ENCODE measurements around the gene LTBP1.
"Not testable (repeated sequence)": the region's sequence is repeated elsewhere in the genome, so short reads cannot be mapped to it uniquely, and the experiment has no call there.

Gene LTBP1

DNA sequence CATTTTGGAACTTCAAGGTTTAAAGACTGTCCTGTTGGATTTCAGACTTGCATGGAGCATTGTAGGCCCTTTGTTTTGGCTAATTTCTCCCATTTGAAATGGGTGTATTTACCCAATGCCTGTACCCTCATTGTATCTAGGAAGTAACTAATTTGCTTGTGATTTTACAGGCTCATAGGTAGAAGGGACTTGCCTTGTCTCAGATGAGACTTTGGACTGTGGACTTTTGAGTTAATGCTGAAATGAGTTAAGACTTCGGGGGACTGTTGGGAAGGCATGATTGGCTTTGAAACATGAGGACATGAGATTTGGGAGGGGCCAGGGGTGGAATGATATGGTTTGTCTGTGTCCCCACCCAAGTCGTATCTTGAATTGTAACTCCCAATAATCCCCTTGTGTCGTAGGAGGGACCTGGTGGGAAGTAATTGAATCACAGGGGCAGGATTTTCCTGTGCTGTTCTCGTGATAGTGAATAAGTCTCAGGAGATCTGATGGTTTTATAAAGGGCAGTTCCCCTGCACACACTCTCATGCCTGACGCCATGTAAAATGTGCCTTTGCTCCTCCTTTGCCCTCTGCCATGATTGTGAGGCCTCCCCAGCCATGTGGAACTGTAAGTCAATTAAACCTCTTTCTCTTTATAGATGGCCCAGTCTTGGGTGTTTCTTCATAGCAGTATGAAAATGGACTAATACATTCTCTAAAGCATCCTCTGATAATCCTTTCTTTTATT lies 36.6 kb downstream of the LTBP1 start:
- no CpG with 5 or more reads among the region's 5 CpGs for WGBS (ENCODE audit: extremely low coverage, insufficient coverage, low lambda C conversion rate)
- not testable (repeated sequence) for H3K27ac ChIP-seq (ENCODE audit: low read depth, low read length); H3K36me3 ChIP-seq (ENCODE audit: control insufficient read depth, insufficient read depth, low read length); H3K27me3 ChIP-seq (ENCODE audit: insufficient read depth, low read length, poor library complexity); H2BK120ac ChIP-seq (ENCODE audit: low read depth, low read length); H2AK5ac ChIP-seq (ENCODE audit: low read length); H3K23ac ChIP-seq (ENCODE audit: low read length); H3K18ac ChIP-seq (ENCODE audit: low read length); DNase-seq; H4K8ac ChIP-seq (ENCODE audit: low read depth, low read length); H3K79me1 ChIP-seq (ENCODE audit: low read length); H3K9ac ChIP-seq (ENCODE audit: low read length); H3K4me2 ChIP-seq (ENCODE audit: low read length); H4K5ac ChIP-seq (ENCODE audit: low read length); H2BK5ac ChIP-seq (ENCODE audit: low read length); H3K56ac ChIP-seq (ENCODE audit: low read length); H2BK15ac ChIP-seq (replicated peaks; ENCODE audit: low read depth); H3K4me3 ChIP-seq (ENCODE audit: low read length); H3K4me1 ChIP-seq (ENCODE audit: control insufficient read depth, low read depth, low read length); H3K79me2 ChIP-seq (ENCODE audit: control insufficient read depth, insufficient read depth, low read length); H3K4ac ChIP-seq (ENCODE audit: low read depth, low read length)

DNA sequence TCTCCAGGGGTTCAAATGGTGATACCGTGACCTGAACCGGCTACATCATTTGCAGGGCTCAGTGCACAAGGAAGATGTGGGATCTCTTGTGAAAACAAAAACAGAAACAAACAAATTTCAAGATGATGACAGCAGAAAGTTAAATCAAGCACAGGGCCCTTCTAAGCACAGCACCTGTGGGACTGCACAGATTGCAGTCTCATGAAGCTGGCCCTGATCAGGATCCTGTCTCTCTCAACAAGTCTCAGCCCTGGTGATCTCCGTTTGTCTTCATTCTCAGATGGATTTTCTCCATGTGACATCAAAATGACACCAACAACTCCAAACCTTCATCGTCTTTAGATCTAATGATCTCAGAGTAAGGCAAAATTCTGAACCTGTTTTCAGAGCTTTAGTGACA lies 39.7 kb downstream of the LTBP1 start:
- H2BK15ac ChIP-seq (replicated peaks; ENCODE audit: low read depth), result no peak overlapping the region
- no peak overlapping the region for H3K9ac ChIP-seq (ENCODE audit: low read length)
- H2BK120ac ChIP-seq (ENCODE audit: low read depth, low read length), result no peak overlapping the region
- no peaks in the 10 kb centered on the region for H3K27me3 ChIP-seq (ENCODE audit: insufficient read depth, low read length, poor library complexity)
- H3K4me3 ChIP-seq (ENCODE audit: low read length), result no peak overlapping the region
- DNase-seq, result no peak
- no peak overlapping the region for H2BK5ac ChIP-seq (ENCODE audit: low read length)
- H2AK5ac ChIP-seq (ENCODE audit: low read length), result no peak overlapping the region
- no peak overlapping the region for H3K18ac ChIP-seq (ENCODE audit: low read length)
- no peak overlapping the region for H3K4me2 ChIP-seq (ENCODE audit: low read length)
- no CpG with 5 or more reads among the region's 4 CpGs for WGBS (ENCODE audit: extremely low coverage, insufficient coverage, low lambda C conversion rate)
- no peak overlapping the region for H4K8ac ChIP-seq (ENCODE audit: low read depth, low read length)
- H3K79me1 ChIP-seq (ENCODE audit: low read length), result no peaks in the 10 kb centered on the region
- H3K23ac ChIP-seq (ENCODE audit: low read length), result no peak overlapping the region
- no peaks in the 10 kb centered on the region for H3K79me2 ChIP-seq (ENCODE audit: control insufficient read depth, insufficient read depth, low read length)
- no peak overlapping the region for H3K27ac ChIP-seq (ENCODE audit: low read depth, low read length)
- no peak overlapping the region for H3K56ac ChIP-seq (ENCODE audit: low read length)
- H4K5ac ChIP-seq (ENCODE audit: low read length), result no peak overlapping the region
- H3K4ac ChIP-seq (ENCODE audit: low read depth, low read length), result no peak overlapping the region
- no peaks in the 10 kb centered on the region for H3K36me3 ChIP-seq (ENCODE audit: control insufficient read depth, insufficient read depth, low read length)
- H3K4me1 ChIP-seq (ENCODE audit: control insufficient read depth, low read depth, low read length), result no peaks in the 10 kb centered on the region

DNA sequence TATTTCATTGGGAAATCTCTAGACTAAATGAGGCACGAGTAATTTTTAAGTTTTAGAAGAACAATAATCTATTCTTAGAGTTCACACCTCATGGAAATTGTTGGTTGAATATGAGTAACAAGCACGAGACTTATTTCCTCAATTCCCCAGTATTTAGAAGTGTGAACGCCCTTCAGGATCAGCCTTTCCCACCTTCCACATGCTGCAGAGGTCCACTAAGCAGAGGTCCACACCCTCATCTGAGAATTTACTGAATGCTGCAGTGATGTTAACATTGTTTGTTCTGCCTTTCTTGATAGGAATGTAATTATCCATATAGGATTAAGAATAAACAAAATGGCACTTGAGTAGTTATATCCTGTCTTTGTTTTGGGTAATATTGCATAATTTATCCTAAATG lies 41.8 kb downstream of the LTBP1 start:
- no peaks in the 10 kb centered on the region for H3K79me1 ChIP-seq (ENCODE audit: low read length)
- no peaks in the 10 kb centered on the region for H3K4me1 ChIP-seq (ENCODE audit: control insufficient read depth, low read depth, low read length)
- H2BK5ac ChIP-seq (ENCODE audit: low read length), result no peak overlapping the region
- H3K23ac ChIP-seq (ENCODE audit: low read length), result no peak overlapping the region
- no peak overlapping the region for H4K8ac ChIP-seq (ENCODE audit: low read depth, low read length)
- no peak overlapping the region for H2BK15ac ChIP-seq (replicated peaks; ENCODE audit: low read depth)
- no peaks in the 10 kb centered on the region for H3K27me3 ChIP-seq (ENCODE audit: insufficient read depth, low read length, poor library complexity)
- H3K4me2 ChIP-seq (ENCODE audit: low read length), result no peak overlapping the region
- no peaks in the 10 kb centered on the region for H3K36me3 ChIP-seq (ENCODE audit: control insufficient read depth, insufficient read depth, low read length)
- no peaks in the 10 kb centered on the region for H3K79me2 ChIP-seq (ENCODE audit: control insufficient read depth, insufficient read depth, low read length)
- H3K18ac ChIP-seq (ENCODE audit: low read length), result no peak overlapping the region
- no peak overlapping the region for H3K56ac ChIP-seq (ENCODE audit: low read length)
- no peak for DNase-seq
- H4K5ac ChIP-seq (ENCODE audit: low read length), result no peak overlapping the region
- H3K9ac ChIP-seq (ENCODE audit: low read length), result no peak overlapping the region
- H2AK5ac ChIP-seq (ENCODE audit: low read length), result no peak overlapping the region
- H3K27ac ChIP-seq (ENCODE audit: low read depth, low read length), result no peak overlapping the region
- H3K4ac ChIP-seq (ENCODE audit: low read depth, low read length), result no peak overlapping the region
- no peak overlapping the region for H2BK120ac ChIP-seq (ENCODE audit: low read depth, low read length)
- WGBS (ENCODE audit: extremely low coverage, insufficient coverage, low lambda C conversion rate), result no CpG with 5 or more reads among the region's 3 CpGs
- H3K4me3 ChIP-seq (ENCODE audit: low read length), result no peak overlapping the region

DNA sequence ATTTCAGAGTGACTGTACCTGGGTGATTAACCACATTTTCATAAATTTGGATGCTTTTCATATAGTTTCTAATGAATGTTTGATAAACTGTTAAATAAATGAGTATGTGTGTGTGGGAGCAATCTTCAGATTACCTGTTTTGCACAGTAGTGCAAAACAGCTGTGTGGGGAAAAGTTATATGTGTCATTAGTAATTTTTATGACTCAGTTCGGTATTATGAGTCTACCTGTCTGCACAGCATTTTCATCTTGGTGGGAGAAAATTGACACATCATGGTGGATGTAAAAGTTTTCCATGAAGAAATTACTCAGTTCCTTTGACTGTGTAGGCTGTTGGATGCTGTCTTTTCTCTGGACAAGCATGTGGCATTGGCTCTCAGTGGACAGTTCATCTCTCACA lies 43.8 kb downstream of the LTBP1 start:
- no peaks in the 10 kb centered on the region for H3K79me2 ChIP-seq (ENCODE audit: control insufficient read depth, insufficient read depth, low read length)
- H3K4me2 ChIP-seq (ENCODE audit: low read length), result no peak overlapping the region
- H3K18ac ChIP-seq (ENCODE audit: low read length), result no peak overlapping the region
- no peak overlapping the region for H3K4me3 ChIP-seq (ENCODE audit: low read length)
- H3K23ac ChIP-seq (ENCODE audit: low read length), result no peak overlapping the region
- H2AK5ac ChIP-seq (ENCODE audit: low read length), result no peak overlapping the region
- no peak overlapping the region for H3K9ac ChIP-seq (ENCODE audit: low read length)
- H2BK5ac ChIP-seq (ENCODE audit: low read length), result no peak overlapping the region
- no peak overlapping the region for H3K27ac ChIP-seq (ENCODE audit: low read depth, low read length)
- H3K56ac ChIP-seq (ENCODE audit: low read length), result no peak overlapping the region
- H3K27me3 ChIP-seq (ENCODE audit: insufficient read depth, low read length, poor library complexity), result no peaks in the 10 kb centered on the region
- WGBS (ENCODE audit: extremely low coverage, insufficient coverage, low lambda C conversion rate), result no CpG with 5 or more reads among the region's 1 CpG
- no peaks in the 10 kb centered on the region for H3K36me3 ChIP-seq (ENCODE audit: control insufficient read depth, insufficient read depth, low read length)
- H4K5ac ChIP-seq (ENCODE audit: low read length), result no peak overlapping the region
- no peak overlapping the region for H2BK15ac ChIP-seq (replicated peaks; ENCODE audit: low read depth)
- H3K79me1 ChIP-seq (ENCODE audit: low read length), result no peaks in the 10 kb centered on the region
- no peak overlapping the region for H3K4ac ChIP-seq (ENCODE audit: low read depth, low read length)
- H4K8ac ChIP-seq (ENCODE audit: low read depth, low read length), result no peak overlapping the region
- H2BK120ac ChIP-seq (ENCODE audit: low read depth, low read length), result no peak overlapping the region
- no peak for DNase-seq
- no peaks in the 10 kb centered on the region for H3K4me1 ChIP-seq (ENCODE audit: control insufficient read depth, low read depth, low read length)

DNA sequence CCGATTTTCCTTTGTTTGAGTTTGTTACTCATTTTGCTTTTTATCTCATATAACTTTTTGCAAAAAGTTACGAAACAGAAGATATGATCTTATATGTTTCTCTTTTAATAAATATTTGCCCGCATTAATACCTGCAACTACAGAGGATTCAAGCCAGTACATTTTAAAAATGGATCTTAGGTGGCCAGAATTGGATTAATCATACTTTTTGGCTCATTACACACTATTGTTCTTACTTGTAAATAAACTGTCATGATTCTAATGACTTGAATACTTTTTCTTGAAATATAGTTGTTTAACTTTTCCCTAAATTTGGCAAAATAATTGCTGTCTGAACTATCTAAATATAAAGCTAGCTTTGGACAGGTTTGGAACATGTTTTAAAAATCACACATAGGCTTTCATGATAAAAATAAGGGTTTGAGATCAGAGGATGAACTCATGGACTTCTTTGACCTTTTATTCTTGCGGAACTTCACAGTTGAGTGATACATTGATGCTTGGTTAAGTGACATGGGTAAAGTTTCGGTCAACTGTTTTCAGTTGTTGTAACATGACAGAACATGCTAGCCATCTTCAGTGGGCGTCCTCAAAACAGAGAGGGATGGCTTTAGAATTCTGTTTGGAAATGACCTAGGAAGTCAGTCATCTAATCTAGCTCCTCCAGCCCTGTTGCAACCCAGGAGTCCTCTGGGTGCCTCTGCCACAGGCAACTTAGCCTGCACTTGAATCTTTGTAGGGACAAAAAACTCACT lies 44.5 kb downstream of the LTBP1 start:
- Histone ChIP-seq H3K23ac (ENCODE audit: low read length) (no peak overlapping the region), H3K4me2 (ENCODE audit: low read length) (no peak overlapping the region), H4K8ac (ENCODE audit: low read depth, low read length) (no peak overlapping the region), H2BK15ac (replicated peaks; ENCODE audit: low read depth) (no peak overlapping the region), H3K4me3 (ENCODE audit: low read length) (no peak overlapping the region), H3K4me1 (ENCODE audit: control insufficient read depth, low read depth, low read length) (no peaks in the 10 kb centered on the region), H2BK120ac (ENCODE audit: low read depth, low read length) (no peak overlapping the region), H2AK5ac (ENCODE audit: low read length) (no peak overlapping the region), H3K56ac (ENCODE audit: low read length) (no peak overlapping the region), H3K4ac (ENCODE audit: low read depth, low read length) (no peak overlapping the region), H3K9ac (ENCODE audit: low read length) (no peak overlapping the region), H4K5ac (ENCODE audit: low read length) (no peak overlapping the region), H3K79me2 (ENCODE audit: control insufficient read depth, insufficient read depth, low read length) (no peaks in the 10 kb centered on the region), H3K18ac (ENCODE audit: low read length) (no peak overlapping the region), H3K36me3 (ENCODE audit: control insufficient read depth, insufficient read depth, low read length) (no peaks in the 10 kb centered on the region), H3K79me1 (ENCODE audit: low read length) (no peaks in the 10 kb centered on the region), H3K27me3 (ENCODE audit: insufficient read depth, low read length, poor library complexity) (no peaks in the 10 kb centered on the region), H2BK5ac (ENCODE audit: low read length) (no peak overlapping the region), H3K27ac (ENCODE audit: low read depth, low read length) (no peak overlapping the region)
- WGBS (ENCODE audit: extremely low coverage, insufficient coverage, low lambda C conversion rate), result no CpG with 5 or more reads among the region's 6 CpGs
- no peak for DNase-seq

Measured in mesendoderm (in vitro differentiated cells).